Endodermal cell (in vitro differentiated cells): ENCODE measurements around the gene EID2. TPM values are rescaled to one million over a fixed set of nuclear protein-coding genes. Genes with fewer than 3 reads are reported as not detected.
A peak's percentile ranks its signal among the peaks of the same experiment; 100 is the strongest.

ENCODE experiments used
- DNase-seq: peaks from one replicate; pipeline ENCODE4 v3.0.0-alpha.2; 2017
- H3K27ac ChIP-seq: 2 replicates; pipeline ENCODE4 v1.5.1; 2013; ENCODE audit warnings: mild to moderate bottlenecking, low read depth, low read length, moderate library complexity
- H3K27me3 ChIP-seq: 2 replicates; pipeline ENCODE4 v1.6.1; 2013; ENCODE audit warnings: mild to moderate bottlenecking, low read length, moderate library complexity; ENCODE audit not compliant: insufficient read depth, control insufficient read depth, poor library complexity, severe bottlenecking
- H3K36me3 ChIP-seq: 2 replicates; pipeline ENCODE4 v1.7.0; 2013; ENCODE audit warnings: mild to moderate bottlenecking, low read length, moderate library complexity; ENCODE audit not compliant: control insufficient read depth, insufficient read depth
- H3K4me1 ChIP-seq: one replicate; pipeline ENCODE4 v1.7.0; 2013; ENCODE audit warnings: low read length; ENCODE audit not compliant: control insufficient read depth, insufficient read depth
- H3K4me3 ChIP-seq: 2 replicates; pipeline ENCODE4 v1.5.1; 2013; ENCODE audit warnings: mild to moderate bottlenecking, low read length, moderate library complexity
- H3K9ac ChIP-seq: 2 replicates; pipeline ENCODE4 v1.6.1; 2013; ENCODE audit warnings: mild to moderate bottlenecking, low read length, moderate library complexity; ENCODE audit not compliant: poor library complexity, severe bottlenecking; ENCODE audit errors: extremely low read depth
- H3K9me3 ChIP-seq: 2 replicates; pipeline ENCODE4 v1.6.1; 2013; ENCODE audit warnings: mild to moderate bottlenecking, low read length, moderate library complexity; ENCODE audit not compliant: control insufficient read depth
- H3K27ac Mint-ChIP-seq: 2 replicates; pipeline ENCODE4 v1.8.0; 2020; ENCODE audit warnings: mixed read lengths
- H3K27me3 Mint-ChIP-seq: 2 replicates; pipeline ENCODE4 v1.8.0; 2021; ENCODE audit warnings: mild to moderate bottlenecking, mixed read lengths; ENCODE audit not compliant: insufficient read depth
- H3K36me3 Mint-ChIP-seq: 2 replicates; pipeline ENCODE4 v1.8.0; 2020; ENCODE audit warnings: low read depth, mixed read lengths
- H3K4me1 Mint-ChIP-seq: 2 replicates; pipeline ENCODE4 v1.8.0; 2020; ENCODE audit warnings: mixed read lengths
- H3K4me3 Mint-ChIP-seq: 2 replicates; pipeline ENCODE4 v1.8.0; 2020; ENCODE audit warnings: mild to moderate bottlenecking, moderate library complexity, mixed read lengths
- H3K9me3 Mint-ChIP-seq: 2 replicates; pipeline ENCODE4 v1.8.0; 2020; ENCODE audit warnings: mild to moderate bottlenecking, mixed read lengths
- CTCF ChIP-seq: fragments of 200-600 bp; sonication (generic); conservative IDR thresholded peaks from 2 replicates; pipeline ENCODE4 v1.5.0; 2021; ENCODE audit warnings: antibody characterized with exemption, mild to moderate bottlenecking
- WGBS, 2 experiments: methylation state at CpG; one replicate each; pipeline versions ENCODE4 v1.1.5 to v1.1.7; 2013; ENCODE audit warnings: missing lambda C conversion rate in 2 of 2, mixed read lengths in 1 of 2; ENCODE audit not compliant: insufficient coverage in 1 of 2, insufficient read length in 1 of 2; 5-methylcytosine and 5-hydroxymethylcytosine counted together
- long read RNA-seq, 4 experiments: library from polyadenylated mRNA in 2 of 4; library from RNA in 1 of 4; library from capped mRNA in 1 of 4; stranded (forward) in 3 of 4; unstranded in 1 of 4; transcript quantifications; one replicate each; pipeline ENCODE4 v2.0.0, GENCODE V29; 2020 to 2021; ENCODE audit warnings: inconsistent platforms in 1 of 4
- polyA plus RNA-seq, 2 experiments: library from polyadenylated mRNA; stranded (reverse); fragments of 50-300 nt; gene quantifications; one replicate each; pipeline ENCODE4 v1.2.3, GENCODE V29; 2013
- total RNA-seq, 2 donors: library from RNA; stranded (reverse); fragmentation: NEBNext Ultra II Directional in 1 of 2; extraction: Animal tissue kit (Norgen Biotek cat#: 25700) in 1 of 2; gene quantifications; 2 replicates in 1 of 2; 3 replicates in 1 of 2; pipeline ENCODE4 v1.2.1, GENCODE V29; 2021

EID2 gene
- 10 to 100 TPM; 24.0 to 29.7 TPM for total RNA-seq
- polyA plus RNA-seq (2013, experiment 1 of 2) = 28.3 TPM
- 28.5 TPM for polyA plus RNA-seq (2013, experiment 2 of 2)
- long read RNA-seq, experiment 1, transcript EID2-201 (1 exons, 1,629 nt) = major isoform, 37 of 37 reads
- long read RNA-seq, experiment 1, partial matches to known transcripts = 0 of 37 reads
- long read RNA-seq, experiment 1, other reads (novel, unspliced or antisense) = 0 of 37 reads
- long read RNA-seq, experiment 2, transcript EID2-201 (1 exons, 1,629 nt) = major isoform, 44 of 44 reads
- long read RNA-seq, experiment 2, partial matches to known transcripts = 0 of 44 reads
- long read RNA-seq, experiment 2, other reads (novel, unspliced or antisense) = 0 of 44 reads
- long read RNA-seq, experiment 3, partial matches to known transcripts = 0 of 2 reads
- long read RNA-seq, experiment 3, other reads (novel, unspliced or antisense) = 0 of 2 reads
- long read RNA-seq, experiment 4, partial matches to known transcripts = 0 of 3 reads
- long read RNA-seq, experiment 4, other reads (novel, unspliced or antisense) = 0 of 3 reads

DNA sequence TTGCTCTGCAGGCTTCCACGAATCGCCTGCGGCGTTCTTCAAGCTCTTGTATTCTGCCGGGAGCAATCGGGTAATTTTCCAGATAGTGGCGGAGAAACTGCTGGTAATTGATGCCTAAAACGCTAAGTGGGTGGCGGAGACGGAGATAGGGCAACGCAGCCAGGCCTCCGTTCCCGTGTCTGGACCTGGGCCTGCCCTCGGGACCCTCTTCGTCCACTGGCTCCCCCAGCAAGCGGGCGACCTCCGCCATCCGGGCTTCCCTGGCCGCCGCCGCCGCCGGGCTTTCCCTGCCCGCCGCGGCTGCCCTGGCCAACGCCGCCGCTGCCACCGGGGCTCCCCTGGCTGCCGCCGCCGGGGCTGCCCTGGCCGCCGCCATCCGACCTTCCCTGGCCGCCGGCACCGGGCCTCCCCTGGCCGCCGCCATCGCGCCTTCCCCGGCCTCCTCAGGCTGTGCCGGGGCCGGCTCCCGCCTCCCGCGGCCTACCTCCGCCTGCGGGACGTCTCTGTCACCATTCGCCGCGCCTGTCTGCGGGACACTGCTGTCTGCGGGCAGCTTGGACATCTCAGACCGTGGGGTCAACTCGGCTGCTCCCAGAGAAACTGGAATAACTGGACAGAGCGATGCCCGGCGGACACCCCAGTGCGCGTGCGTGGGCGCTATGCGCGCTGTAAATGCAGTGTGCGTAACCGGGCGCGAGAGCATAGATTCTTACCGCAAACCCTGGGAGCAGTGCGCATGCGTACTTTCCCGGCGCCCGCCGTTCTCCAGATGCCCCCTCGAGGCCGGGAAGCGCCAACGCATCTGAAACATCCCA lies at the start of gene EID2:
Gene EID2, minus strand, starts transcription at position 644 of the 815 bp plus-strand sequence. Its CDS starts 82 bp downstream, at position 562.
- Histone ChIP-seq H3K27me3 (no peaks in the 10 kb centered on the region), H3K9ac (peak within 1 kb of the TSS; percentile 99), H3K36me3 (peaks cover 5% of the 10 kb centered on the region), H3K4me1 (no peaks in the 10 kb centered on the region), H3K9me3 (no peaks in the 10 kb centered on the region), H3K27ac (peak within 1 kb of the TSS; percentile 85), H3K4me3 (peak within 1 kb of the TSS; percentile 95)
- Mint-ChIP-seq H3K27me3 (peaks cover 2% of the 10 kb centered on the region), H3K27ac (peak within 1 kb of the TSS; percentile 98), H3K9me3 (no peaks in the 10 kb centered on the region), H3K4me3 (peak within 1 kb of the TSS; percentile 87), H3K36me3 (no peaks in the 10 kb centered on the region), H3K4me1 (peaks cover 24% of the 10 kb centered on the region)
- 0% methylated on average over 39 to 84 of the region's 84 CpGs for WGBS, 2 experiments
- peak; percentile 96 for DNase-seq
- peak; percentile 81 for TF ChIP-seq CTCF

GRCh38 chr19:39588066-39588465 lies 48.1 kb upstream of the EID2 start:
- DNase-seq = no peak
- WGBS, 2 experiments = 38% methylated on average over 2 of the region's 2 CpGs; no CpG with 5 or more reads in 1 of the 2 experiments
- no peaks in the 10 kb centered on the region for H3K4me1 Mint-ChIP-seq

More at GRCh38 chr19:39588066-39588465, 48.1 kb upstream of the EID2 start:
- no peaks in the 10 kb centered on the region for H3K9me3 Mint-ChIP-seq
- TF ChIP-seq CTCF = no peak
- no peak overlapping the region for H3K9ac ChIP-seq
- no peaks in the 10 kb centered on the region for H3K9me3 ChIP-seq
- H3K27me3 ChIP-seq = peaks cover 5% of the 10 kb centered on the region
- H3K27ac ChIP-seq = no peak overlapping the region
- H3K4me1 ChIP-seq = no peaks in the 10 kb centered on the region
- H3K4me3 ChIP-seq = no peak overlapping the region
- H3K36me3 Mint-ChIP-seq = no peaks in the 10 kb centered on the region
- no peaks in the 10 kb centered on the region for H3K36me3 ChIP-seq
- H3K27me3 Mint-ChIP-seq = peaks cover 14% of the 10 kb centered on the region
- no peak overlapping the region for H3K27ac Mint-ChIP-seq
- H3K4me3 Mint-ChIP-seq = no peak overlapping the region
